HepG2 (cell line): Measurements from ENCODE around the gene CTDSP1. TPM values are rescaled to one million over a fixed set of nuclear protein-coding genes. Genes with fewer than 3 reads are reported as not detected.
A peak's percentile ranks its signal among the peaks of the same experiment; 100 is the strongest.

ENCODE experiments used
- BORCS8-MEF2B ChIP-seq: sonication (generic); formaldehyde crosslinking; IDR thresholded peaks from 2 replicates; pipeline ENCODE4 v1.8.0; 2022; ENCODE audit warnings: mild to moderate bottlenecking, missing genetic modification reagents
- FOXP4 ChIP-seq: sonication (generic); formaldehyde crosslinking; IDR thresholded peaks from 2 replicates; pipeline ENCODE4 v1.4.0; 2020; ENCODE audit warnings: missing genetic modification reagents
- FUBP1 ChIP-seq: sonication (generic); formaldehyde crosslinking; IDR thresholded peaks from 2 replicates; pipeline ENCODE4 v1.5.1; 2020; ENCODE audit warnings: missing genetic modification reagents, mild to moderate bottlenecking, borderline replicate concordance
- HNRNPUL1 ChIP-seq: fragments of 200-400 bp; formaldehyde crosslinking; IDR thresholded peaks from 2 replicates; pipeline ENCODE4 v1.6.1; 2017; ENCODE audit warnings: low read depth, mild to moderate bottlenecking, low read length, moderate library complexity
- KLF6 ChIP-seq: IDR thresholded peaks from 2 replicates; pipeline ENCODE4 v1.8.0; 2016; ENCODE audit warnings: missing biosample characterization, missing genetic modification reagents
- MIER2 ChIP-seq: IDR thresholded peaks from 2 replicates; pipeline ENCODE4 v1.6.1; 2016; ENCODE audit warnings: missing biosample characterization, missing genetic modification reagents
- NCOA1 ChIP-seq: sonication (generic); formaldehyde crosslinking; IDR thresholded peaks from 2 replicates; pipeline ENCODE4 v1.9.0; 2021; ENCODE audit warnings: missing genetic modification reagents
- NR2F2 ChIP-seq: IDR thresholded peaks from 2 replicates; pipeline ENCODE4 v1.6.1; 2012; ENCODE audit warnings: low read depth, inconsistent platforms, borderline replicate concordance
- SRSF4 ChIP-seq: fragments of 200-400 bp; formaldehyde crosslinking; IDR thresholded peaks from one replicate; pipeline ENCODE4 v1.6.1; 2018; ENCODE audit warnings: mild to moderate bottlenecking, low read depth, low read length, moderate library complexity; ENCODE audit not compliant: poor library complexity, severe bottlenecking
- TGIF2 ChIP-seq: IDR thresholded peaks from 2 replicates; pipeline ENCODE4 v1.6.1; 2016; ENCODE audit warnings: control low read depth, missing compliant biosample characterization
- THAP11 ChIP-seq: IDR thresholded peaks from 2 replicates; pipeline ENCODE4 v1.6.1; 2016; ENCODE audit warnings: missing biosample characterization, missing genetic modification reagents
- THAP8 ChIP-seq: sonication (generic); formaldehyde crosslinking; IDR thresholded peaks from 2 replicates; pipeline ENCODE4 v1.5.1; 2020; ENCODE audit warnings: missing genetic modification reagents, mild to moderate bottlenecking, borderline replicate concordance
- ZBTB33 ChIP-seq: sonication (generic); formaldehyde crosslinking; IDR thresholded peaks from 2 replicates; pipeline ENCODE4 v1.4.0; 2020; ENCODE audit warnings: missing genetic modification reagents
- ZNF275 ChIP-seq: sonication (generic); formaldehyde crosslinking; IDR thresholded peaks from 2 replicates; pipeline ENCODE4 v1.8.0; 2022; ENCODE audit warnings: missing genetic modification reagents, mild to moderate bottlenecking, inconsistent platforms, borderline replicate concordance
- ZNF296 ChIP-seq: sonication (generic); formaldehyde crosslinking; conservative IDR thresholded peaks from 2 replicates; pipeline ENCODE4 v1.5.0; 2020; ENCODE audit warnings: mild to moderate bottlenecking, missing genetic modification reagents
- ZNF329 ChIP-seq: sonication (generic); formaldehyde crosslinking; IDR thresholded peaks from 2 replicates; pipeline ENCODE4 v1.9.0; 2021; ENCODE audit warnings: low read depth, mild to moderate bottlenecking, missing genetic modification reagents
- ZNF354B ChIP-seq: sonication (generic); formaldehyde crosslinking; IDR thresholded peaks from 2 replicates; pipeline ENCODE4 v1.8.0; 2022; ENCODE audit warnings: mild to moderate bottlenecking, missing genetic modification reagents
- ZNF446 ChIP-seq: sonication (generic); formaldehyde crosslinking; IDR thresholded peaks from 2 replicates; pipeline ENCODE4 v1.5.0; 2020; ENCODE audit warnings: mild to moderate bottlenecking, missing genetic modification reagents
- ZNF460 ChIP-seq: sonication (generic); formaldehyde crosslinking; IDR thresholded peaks from 2 replicates; pipeline ENCODE4 v1.5.1; 2020; ENCODE audit warnings: missing genetic modification reagents, mild to moderate bottlenecking, borderline replicate concordance
- ZNF484 ChIP-seq: sonication (generic); formaldehyde crosslinking; IDR thresholded peaks from 2 replicates; pipeline ENCODE4 v1.5.1; 2020; ENCODE audit warnings: mild to moderate bottlenecking, low read depth, missing genetic modification reagents, borderline replicate concordance
- ZNF552 ChIP-seq: sonication (generic); formaldehyde crosslinking; IDR thresholded peaks from 2 replicates; pipeline ENCODE4 v1.9.0; 2022; ENCODE audit warnings: missing genetic modification reagents, mild to moderate bottlenecking, borderline replicate concordance
- polyA plus RNA-seq, 8 experiments: library from polyadenylated mRNA; depleted of rRNA in 3 of 8; stranded (reverse) in 7 of 8; unstranded in 1 of 8; fragments of >200 nt; fragmentation: Illumina TruSeq in 4 of 8; extraction: Trizol in 4 of 8; gene quantifications; 2 replicates each; pipeline versions ENCODE4 v1.2.1 to v1.2.3, GENCODE V29; 2011 to 2016; ENCODE audit warnings: low read depth in 4 of 8, missing spikeins in 1 of 8, mixed read lengths in 1 of 8; ENCODE audit not compliant: insufficient read depth in 1 of 8
- total RNA-seq, 5 experiments: library from RNA; depleted of rRNA; stranded (reverse); fragments of >200 nt; fragmentation: Illumina TruSeq; extraction: Trizol; gene quantifications; 2 replicates each; pipeline ENCODE4 v1.2.3, GENCODE V29; 2016; ENCODE audit warnings: low read depth in 1 of 5

CTDSP1 gene
- total and polyA plus RNA-seq, 2 of the 13 experiments (the other 11 are each of a cell fraction or from before 2014, with no cell fraction given), result 91.0 to 268 TPM

GRCh38 chr2:218400167-218400929 lies 680 bp downstream of the CTDSP1 start (continued):
- TF ChIP-seq ZNF552 (CRISPR knock-in tag), result 0 out of 2 replicates have a peak, but pooled peaks have one; percentile 55
- TF ChIP-seq ZNF460 (CRISPR knock-in tag), result no peak
- TF ChIP-seq ZNF296 (CRISPR knock-in tag), result no peak
- TF ChIP-seq FOXP4 (CRISPR knock-in tag), result no peak
- TF ChIP-seq FUBP1 (CRISPR knock-in tag), result no peak
- TF ChIP-seq ZNF484 (CRISPR knock-in tag), result no peak
- TF ChIP-seq THAP8, result no peak; the same call in 1 of the 2 replicates
- peak; percentile 50; the same call in 1 of the 2 replicates for TF ChIP-seq ZNF446 (CRISPR knock-in tag)
- no peak for TF ChIP-seq ZBTB33
- TF ChIP-seq MIER2, result peak; percentile 50; the same call in 1 of the 2 replicates
- TF ChIP-seq NCOA1, result no peak
- TF ChIP-seq THAP11 (CRISPR knock-in tag), result no peak; the same call in 1 of the 2 replicates
- TF ChIP-seq ZNF354B, result no peak
- TF ChIP-seq BORCS8-MEF2B (CRISPR knock-in tag), result peak; percentile 68
- TF ChIP-seq HNRNPUL1, result peak; percentile 25; the same call in 1 of the 2 replicates
- peak; percentile 83 for TF ChIP-seq TGIF2 (CRISPR knock-in tag)
- TF ChIP-seq NR2F2, result no peak
- TF ChIP-seq ZNF329, result no peak
- no peak for TF ChIP-seq ZNF275 (CRISPR knock-in tag)
- no peak for TF ChIP-seq KLF6 (CRISPR knock-in tag)
- TF ChIP-seq SRSF4, result peak; percentile 86
